Cardiac fibroblast (primary cell): ENCODE measurements around the gene SNED1.

Source experiments
- DNase-seq, 2 donors: peaks; one replicate each; pipeline versions ENCODE4 v3.0.0 to v3.0.0-alpha.2; 2010; ENCODE audit warnings: low read depth in 2 of 2
- H3K4me3 ChIP-seq, 2 donors: replicated peaks in 1 of 2; 1 replicate in 1 of 2; 2 replicates in 1 of 2; pipeline ENCODE4 v1.5.1; 2011; ENCODE audit warnings: low read depth in 2 of 2, low read length in 2 of 2, mild to moderate bottlenecking in 2 of 2, moderate library complexity in 1 of 2
- CTCF ChIP-seq: IDR thresholded peaks from one replicate; pipeline ENCODE4 v1.5.1; 2011; ENCODE audit warnings: low read depth, mild to moderate bottlenecking, low read length, inconsistent platforms

Gene SNED1

GRCh38 chr2:240991378-240992263, 6.8 kb upstream of the SNED1 start:
- DNase-seq, result peak; percentile 93 to 99
- no peak for TF ChIP-seq CTCF
- H3K4me3 ChIP-seq, result no peak overlapping the region

GRCh38 chr2:240992572-240993291, 5.7 kb upstream of the SNED1 start:
- H3K4me3 ChIP-seq, result no peak overlapping the region

DNA sequence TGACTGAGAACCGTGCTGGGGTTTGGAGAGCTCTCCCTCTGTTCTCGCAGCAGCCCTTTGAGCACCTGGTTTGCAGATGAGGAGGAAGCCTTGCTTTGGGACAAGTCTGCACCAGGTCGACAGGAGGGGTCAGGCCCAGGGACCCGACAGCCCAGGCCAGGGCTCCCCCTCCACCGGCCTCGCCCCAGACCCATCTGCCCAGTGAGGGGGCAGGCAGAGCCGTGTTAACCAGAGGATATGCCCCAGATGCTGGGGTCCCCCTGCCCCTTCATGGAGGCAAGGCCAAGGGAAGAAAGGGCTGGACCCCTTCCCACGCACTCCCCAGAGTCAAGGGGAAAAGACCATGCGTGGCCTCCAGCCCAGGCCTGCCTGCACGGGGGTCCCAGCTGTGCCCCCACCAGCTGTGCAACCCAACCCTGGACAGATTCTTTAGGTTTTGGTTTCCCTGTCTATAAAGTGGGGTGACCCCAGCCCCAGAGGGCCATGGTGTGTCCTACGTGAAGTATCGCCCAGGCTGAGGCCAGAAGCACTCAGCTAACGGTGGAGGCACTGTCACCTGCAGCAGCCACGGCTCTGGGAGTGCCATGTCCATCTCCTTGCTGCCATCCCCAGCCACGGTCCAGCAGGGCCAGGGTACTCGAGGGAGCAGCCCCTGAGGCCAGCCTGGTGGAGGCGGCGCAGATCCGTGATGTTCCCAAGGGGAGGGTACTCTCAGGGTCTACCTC, 4.8 kb upstream of the SNED1 start:
- no peak for DNase-seq
- TF ChIP-seq CTCF, result no peak

More at GRCh38 chr2:240992572-240993291, 5.7 kb upstream of the SNED1 start:
- TF ChIP-seq CTCF, result no peak
- DNase-seq, result no peak

DNA sequence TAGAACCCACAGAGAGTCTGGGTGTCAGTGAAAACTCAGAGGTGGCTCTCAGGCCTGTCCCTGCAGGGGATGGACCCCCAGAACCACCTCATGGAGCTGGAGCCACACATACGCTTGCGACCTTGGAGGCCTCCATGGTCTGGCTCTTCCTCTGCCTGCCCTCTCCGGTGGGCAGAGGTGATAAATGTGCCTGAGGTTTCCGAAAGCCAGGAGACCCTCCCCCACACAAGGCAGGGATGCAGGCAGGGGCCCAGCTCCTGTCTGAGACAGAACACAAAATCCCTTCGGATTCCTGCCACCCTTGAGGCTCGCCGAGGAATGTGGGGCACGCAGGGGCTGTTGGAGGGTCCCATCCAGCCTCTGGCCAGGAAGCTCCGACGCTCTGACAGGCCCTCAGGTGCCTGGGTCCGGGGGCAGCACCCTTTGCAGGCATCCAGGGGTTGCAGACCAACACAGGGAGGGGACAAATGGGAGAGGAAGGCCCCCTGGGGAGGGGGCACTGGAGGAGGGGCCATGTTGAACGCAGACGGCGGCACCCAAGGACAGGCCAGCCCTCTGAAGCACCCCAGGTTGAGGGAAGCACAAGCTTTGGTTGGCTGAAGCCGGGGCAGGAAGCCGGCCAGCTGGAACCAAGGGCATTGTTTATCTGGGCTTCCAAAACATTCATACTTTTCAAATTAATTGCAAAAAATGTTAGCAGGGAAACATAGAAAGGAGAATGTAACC, 4.1 kb upstream of the SNED1 start:
- no peak for TF ChIP-seq CTCF
- no peak overlapping the region for H3K4me3 ChIP-seq
- no peak for DNase-seq

More for the DNA sequence above, 4.8 kb upstream of the SNED1 start:
- H3K4me3 ChIP-seq, result no peak overlapping the region

DNA sequence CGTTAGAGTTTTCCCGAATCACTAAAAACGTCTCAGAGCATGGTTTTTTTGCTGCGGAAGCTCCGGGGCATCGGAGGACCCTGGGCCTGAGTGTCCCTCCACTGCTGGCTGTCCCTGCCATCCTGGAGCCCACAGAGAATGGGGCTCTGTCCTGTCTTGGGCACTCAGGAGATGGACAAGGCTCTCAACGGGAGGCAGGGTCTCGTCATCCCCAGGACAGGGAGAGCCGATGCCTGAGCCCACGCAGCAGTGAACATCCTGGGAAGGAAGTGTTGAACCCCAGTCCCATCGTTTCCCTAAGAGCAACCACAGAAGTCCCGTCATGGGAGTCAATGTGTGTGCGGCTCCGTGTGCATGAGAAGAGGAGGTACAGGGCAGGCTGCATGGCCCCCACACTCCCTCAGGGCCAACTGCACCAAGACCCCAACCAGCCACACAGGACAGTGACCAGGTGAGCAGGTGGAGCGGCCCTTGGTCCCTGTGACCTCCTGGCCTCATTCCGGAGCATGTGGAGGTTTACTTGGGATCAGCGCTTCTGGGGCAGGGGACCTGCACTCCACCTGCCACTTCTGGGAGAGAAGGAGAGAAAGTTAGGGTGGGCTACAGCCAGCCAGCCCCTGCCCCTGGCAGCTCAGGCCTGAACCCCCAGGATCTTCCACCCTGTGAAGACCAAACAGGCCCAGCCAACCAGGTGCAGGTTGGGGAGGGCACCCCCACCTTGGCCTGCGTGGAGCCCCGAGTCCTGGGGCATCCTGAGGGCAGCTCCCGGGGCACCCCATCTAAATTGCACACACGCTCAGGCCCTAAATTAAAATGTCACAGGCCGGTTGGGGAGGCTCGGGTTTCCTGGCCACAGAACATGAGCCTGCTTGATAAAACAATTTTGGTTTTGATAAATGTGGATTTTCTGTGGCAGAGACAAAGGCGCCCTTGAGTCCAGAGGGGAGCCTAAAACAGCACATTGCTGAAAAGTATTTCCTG, 3.1 kb upstream of the SNED1 start:
- no peak for TF ChIP-seq CTCF
- DNase-seq, result no peak
- no peak overlapping the region for H3K4me3 ChIP-seq
